Upper lobe of right lung (tissue), 1 donor: Measurements from ENCODE around the gene ATE1. TPM values are rescaled to one million over a fixed set of nuclear protein-coding genes. Genes with fewer than 3 reads are reported as not detected.

Source experiments
- ATAC-seq: fragments of 200-7000 bp; cut with Tn5 transposase; one replicate; pipeline ENCODE4 v1.9.1; 2020; ENCODE audit warnings: mild to moderate bottlenecking, moderate library complexity
- DNase-seq: peaks from one replicate; pipeline ENCODE4 v3.0.0-alpha.2; 2020
- H3K27ac ChIP-seq: fragments of 200-600 bp; one replicate; pipeline ENCODE4 v1.8.0; 2022
- H3K27me3 ChIP-seq: fragments of 200-600 bp; one replicate; pipeline ENCODE4 v1.8.0; 2022; ENCODE audit warnings: mild to moderate bottlenecking
- H3K36me3 ChIP-seq: fragments of 200-600 bp; one replicate; pipeline ENCODE4 v1.8.0; 2022
- H3K4me1 ChIP-seq: fragments of 200-600 bp; one replicate; pipeline ENCODE4 v1.8.0; 2022
- H3K4me3 ChIP-seq: fragments of 200-600 bp; one replicate; pipeline ENCODE4 v1.8.0; 2022; ENCODE audit warnings: mild to moderate bottlenecking
- H3K9me3 ChIP-seq: fragments of 200-600 bp; one replicate; pipeline ENCODE4 v1.8.0; 2022
- intact Hi-C: fragments of 100-400 bp; cut with DNase I; formaldehyde crosslinking; loops from one replicate; pipeline ENCODE4 v1.11.0; 2022
- total RNA-seq: library from RNA; stranded (reverse); fragmentation: NEBNext Ultra II Directional; extraction: Animal tissue kit (Norgen Biotek cat#: 25700); gene quantifications from one replicate; pipeline ENCODE4 v1.2.1, GENCODE V29; 2021
- TF ChIP-seq, protein P1 (sequence below): fragments of 200-600 bp; IDR thresholded peaks from one replicate; pipeline ENCODE4 v1.8.0; 2022; ENCODE audit warnings: antibody characterized with exemption
- donor health status: DM: no; HTN: yes; CAD: no; lungs with severe emphysema.

The ATE1 gene
- total RNA-seq, 1 donor from 2014 or later: 26.6 TPM

DNA sequence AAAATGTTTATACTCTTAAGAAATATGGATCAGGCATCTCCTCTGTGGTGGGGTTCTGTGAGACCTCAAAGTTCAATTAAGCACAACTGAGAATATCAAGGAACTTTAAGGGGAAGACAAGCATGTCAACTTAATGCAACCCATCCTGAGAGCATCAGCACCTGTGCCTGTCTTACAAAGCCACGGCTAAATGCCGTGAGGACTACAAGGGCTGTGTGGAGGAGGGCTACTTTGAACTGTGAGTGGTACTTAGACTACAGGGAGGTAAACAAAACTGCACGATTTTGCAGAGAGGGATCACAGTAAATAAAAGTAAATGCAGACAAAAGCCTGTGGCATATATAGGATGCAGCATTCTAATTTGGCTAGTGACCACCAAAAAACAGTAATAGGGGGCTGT lies 139.1 kb downstream of the ATE1 start:
- H3K4me3 ChIP-seq: no peak overlapping the region
- H3K4me1 ChIP-seq: no peaks in the 10 kb centered on the region
- H3K9me3 ChIP-seq: no peaks in the 10 kb centered on the region
- intact Hi-C loops: no loop called here
- no peaks in the 10 kb centered on the region for H3K27me3 ChIP-seq
- TF ChIP-seq, protein P1, sequence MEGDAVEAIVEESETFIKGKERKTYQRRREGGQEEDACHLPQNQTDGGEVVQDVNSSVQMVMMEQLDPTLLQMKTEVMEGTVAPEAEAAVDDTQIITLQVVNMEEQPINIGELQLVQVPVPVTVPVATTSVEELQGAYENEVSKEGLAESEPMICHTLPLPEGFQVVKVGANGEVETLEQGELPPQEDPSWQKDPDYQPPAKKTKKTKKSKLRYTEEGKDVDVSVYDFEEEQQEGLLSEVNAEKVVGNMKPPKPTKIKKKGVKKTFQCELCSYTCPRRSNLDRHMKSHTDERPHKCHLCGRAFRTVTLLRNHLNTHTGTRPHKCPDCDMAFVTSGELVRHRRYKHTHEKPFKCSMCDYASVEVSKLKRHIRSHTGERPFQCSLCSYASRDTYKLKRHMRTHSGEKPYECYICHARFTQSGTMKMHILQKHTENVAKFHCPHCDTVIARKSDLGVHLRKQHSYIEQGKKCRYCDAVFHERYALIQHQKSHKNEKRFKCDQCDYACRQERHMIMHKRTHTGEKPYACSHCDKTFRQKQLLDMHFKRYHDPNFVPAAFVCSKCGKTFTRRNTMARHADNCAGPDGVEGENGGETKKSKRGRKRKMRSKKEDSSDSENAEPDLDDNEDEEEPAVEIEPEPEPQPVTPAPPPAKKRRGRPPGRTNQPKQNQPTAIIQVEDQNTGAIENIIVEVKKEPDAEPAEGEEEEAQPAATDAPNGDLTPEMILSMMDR: no peak
- DNase-seq: no peak
- H3K36me3 ChIP-seq: peaks cover 9% of the 10 kb centered on the region
- no peak overlapping the region for H3K27ac ChIP-seq
- peak; percentile 55 for ATAC-seq

DNA sequence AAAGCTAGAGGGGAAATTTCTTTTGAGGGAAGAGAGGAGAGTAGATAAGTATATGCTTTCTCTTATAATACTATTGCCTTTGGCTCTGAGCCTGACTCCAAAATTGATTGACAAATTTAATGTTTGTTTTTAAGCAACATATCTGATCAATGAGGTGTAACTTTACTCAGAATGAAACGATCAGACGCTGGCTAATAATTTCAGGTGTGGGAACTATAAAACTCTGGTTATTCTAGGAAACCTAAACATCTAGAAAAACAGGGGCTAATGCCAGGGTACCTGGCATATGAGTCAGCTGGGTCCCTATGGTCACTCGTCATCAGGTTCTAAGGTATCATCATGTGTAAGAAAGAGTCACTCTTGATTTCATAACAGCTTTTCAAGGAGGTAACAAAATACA lies 139.7 kb downstream of the ATE1 start:
- intact Hi-C loops: no loop called here

GRCh38 chr10:121787169-121787568 lies 140.7 kb downstream of the ATE1 start:
- TF ChIP-seq, protein P1: no peak
- intact Hi-C loops: no loop called here
- Histone ChIP-seq H3K4me3 (no peak overlapping the region), H3K27me3 (no peaks in the 10 kb centered on the region), H3K4me1 (no peaks in the 10 kb centered on the region), H3K36me3 (peaks cover 15% of the 10 kb centered on the region), H3K9me3 (no peaks in the 10 kb centered on the region), H3K27ac (no peak overlapping the region)
- no peak for DNase-seq
- no peak for ATAC-seq

More for the DNA sequence above, 139.7 kb downstream of the ATE1 start:
- Histone ChIP-seq H3K4me3 (no peak overlapping the region), H3K4me1 (no peaks in the 10 kb centered on the region), H3K9me3 (no peaks in the 10 kb centered on the region), H3K36me3 (peaks cover 9% of the 10 kb centered on the region), H3K27ac (no peak overlapping the region), H3K27me3 (no peaks in the 10 kb centered on the region)
- TF ChIP-seq, protein P1: no peak
- no peak for ATAC-seq
- no peak for DNase-seq

- TF ChIP-seq, protein P1: no peak
- Histone ChIP-seq H3K9me3 (no peaks in the 10 kb centered on the region), H3K36me3 (peaks cover 9% of the 10 kb centered on the region), H3K27ac (no peak overlapping the region), H3K27me3 (no peaks in the 10 kb centered on the region), H3K4me1 (no peaks in the 10 kb centered on the region), H3K4me3 (no peak overlapping the region)
- intact Hi-C loops: no loop called here
- no peak for DNase-seq
- ATAC-seq: no peak
Measured at GRCh38 chr10:121783782-121784372, 144.0 kb downstream of the ATE1 start.

DNA sequence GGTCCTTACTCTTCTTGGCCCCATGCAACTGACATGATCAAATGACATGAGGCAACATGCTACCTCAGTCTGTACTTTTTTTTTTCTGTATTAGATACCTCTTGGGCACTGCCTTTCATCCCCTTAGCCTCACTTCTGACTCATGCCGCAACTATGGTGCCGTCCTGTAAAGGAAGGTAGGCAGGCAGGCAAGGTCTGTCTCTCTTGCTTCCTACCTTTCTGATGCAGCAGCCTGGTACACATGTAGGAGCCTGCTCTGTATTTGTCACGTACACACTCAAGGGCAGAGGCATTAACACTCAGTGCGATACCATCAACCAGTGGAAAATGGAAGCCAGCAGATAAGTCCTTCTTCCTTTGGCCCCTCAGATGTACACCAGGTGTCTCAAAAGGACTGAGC lies 146.7 kb downstream of the ATE1 start:
- intact Hi-C loops: no loop called here
- no peaks in the 10 kb centered on the region for H3K9me3 ChIP-seq

More for the DNA sequence above, 146.7 kb downstream of the ATE1 start:
- DNase-seq: no peak
- Histone ChIP-seq H3K36me3 (peaks cover 6% of the 10 kb centered on the region), H3K4me1 (no peaks in the 10 kb centered on the region), H3K27ac (no peak overlapping the region), H3K27me3 (no peaks in the 10 kb centered on the region), H3K4me3 (no peak overlapping the region)
- TF ChIP-seq, protein P1: no peak
- ATAC-seq: no peak
